GM12878 (cell line): ENCODE measurements around the gene ATG5. TPM values are rescaled to one million over a fixed set of nuclear protein-coding genes. Genes with fewer than 3 reads are reported as not detected.

ENCODE experiments used
- CEBPZ ChIP-seq: fragments of 150-350 bp; IDR thresholded peaks from 2 replicates; pipeline ENCODE4 v1.6.1; 2016; ENCODE audit warnings: low read depth, low read length
- MTA3 ChIP-seq: IDR thresholded peaks from 2 replicates; pipeline ENCODE4 v1.6.1; 2012; ENCODE audit warnings: low read length, inconsistent platforms, borderline replicate concordance
- MYB ChIP-seq: fragments of 150-350 bp; IDR thresholded peaks from 2 replicates; pipeline ENCODE4 v1.6.1; 2014; ENCODE audit warnings: mild to moderate bottlenecking, low read depth, low read length, borderline replicate concordance
- TBL1XR1 ChIP-seq: IDR thresholded peaks from 2 replicates; pipeline ENCODE4 v1.6.1; 2012; ENCODE audit warnings: low read depth, low read length, improper control_type of control experiment
- ZBTB4 ChIP-seq: fragments of 450-650 bp; formaldehyde crosslinking; IDR thresholded peaks from 2 replicates; pipeline ENCODE4 v1.4.0; 2022; ENCODE audit warnings: mild to moderate bottlenecking, moderate library complexity
- polyA plus RNA-seq, 11 experiments: library from polyadenylated mRNA; depleted of rRNA in 4 of 11; unstranded in 6 of 11; stranded (reverse) in 5 of 11; fragments of >200 nt; fragmentation: Nextera tagmentation in 4 of 11; fragmentation: Illumina TruSeq in 1 of 11; extraction: Ambion mirVana in 4 of 11; extraction: Trizol in 1 of 11; gene quantifications; 1 replicate in 1 of 11; 2 replicates in 10 of 11; pipeline versions ENCODE4 v1.2.1 to v1.2.3, GENCODE V29; 2011 to 2016; ENCODE audit warnings: inconsistent platforms in 2 of 11, missing spikeins in 2 of 11, low read depth in 1 of 11
- total RNA-seq, 4 experiments: library from RNA; depleted of rRNA in 3 of 4; stranded (reverse); fragments of >200 nt in 3 of 4; fragmentation: Illumina TruSeq in 1 of 4; extraction: Trizol in 1 of 4; gene quantifications; 2 replicates each; pipeline versions ENCODE4 v1.2.1 to v1.2.3, GENCODE V29; 2013 to 2021

The ATG5 gene
- total and polyA plus RNA-seq, 10 of the 15 experiments (the other 5 are each of a cell fraction or from before 2014, with no cell fraction given): 12.9 to 51.8 (median 23.9) TPM

- no peak for TF ChIP-seq ZBTB4 (CRISPR knock-in tag)
- TF ChIP-seq MYB: no peak
- TF ChIP-seq CEBPZ: no peak
- TF ChIP-seq TBL1XR1: no peak
- TF ChIP-seq MTA3: no peak
These were observed 100.0 kb downstream of the ATG5 start (continued) for GRCh38 chr6:106225581-106225980.
